Caco-2 (cell line): ENCODE results near the gene AFF1. TPM values are rescaled to one million over a fixed set of nuclear protein-coding genes. Genes with fewer than 3 reads are reported as not detected.
A peak's percentile ranks its signal among the peaks of the same experiment; 100 is the strongest.

Source experiments
- BruUV-seq: library from RNA; stranded (reverse); fragments of 400-500 nt; replicated peaks from 2 replicates; lab custom pipeline; 2021; lab: Mats Ljungman, UMichigan
- CTCF ChIA-PET: fragments of 300-600 bp; sonication (Branson Sonifier 250); formaldehyde crosslinking; loops from one replicate; lab custom pipeline; 2022; ENCODE audit warnings: antibody characterized with exemption; lab: Charles Lee
- POLR2A ChIA-PET: fragments of 300-600 bp; sonication (Branson Sonifier 250); formaldehyde crosslinking; loops from one replicate; lab custom pipeline; 2022; ENCODE audit warnings: antibody characterized with exemption; lab: Charles Lee
- DNase-seq, 2 experiments: peaks; one replicate each; pipeline versions ENCODE4 v3.0.0 to v3.0.0-alpha.2; 2020 to 2022
- H3K27me3 ChIP-seq: replicated peaks from 2 replicates; pipeline ENCODE4 v1.6.0; 2011; ENCODE audit warnings: low read length; ENCODE audit not compliant: control insufficient read depth, insufficient read depth
- H3K36me3 ChIP-seq: 2 replicates; pipeline ENCODE4 v1.5.1; 2011; ENCODE audit warnings: low read length; ENCODE audit not compliant: control insufficient read depth, insufficient read depth
- H3K4me1 ChIP-seq: fragments of 250-450 bp; sonication (Bioruptor Pico); 2 replicates; pipeline ENCODE4 v1.5.1; 2020; ENCODE audit warnings: mild to moderate bottlenecking
- H3K4me3 ChIP-seq: 2 replicates; pipeline ENCODE4 v1.5.1; 2011; ENCODE audit warnings: low read depth, mild to moderate bottlenecking, control low read depth, low read length
- H3K9me3 ChIP-seq: fragments of 250-450 bp; sonication (Bioruptor Pico); 2 replicates; pipeline ENCODE4 v1.5.1; 2020; ENCODE audit warnings: mild to moderate bottlenecking, moderate library complexity
- H3K27ac Mint-ChIP-seq: one replicate; pipeline ENCODE4 v1.8.0; 2022; ENCODE audit warnings: mixed read lengths; ENCODE audit not compliant: unreplicated experiment
- H3K27me3 Mint-ChIP-seq: one replicate; pipeline ENCODE4 v1.8.0; 2022; ENCODE audit warnings: mixed read lengths; ENCODE audit not compliant: insufficient read depth, unreplicated experiment
- H3K36me3 Mint-ChIP-seq: one replicate; pipeline ENCODE4 v1.8.0; 2022; ENCODE audit warnings: mild to moderate bottlenecking, mixed read lengths; ENCODE audit not compliant: insufficient read depth, unreplicated experiment
- H3K4me1 Mint-ChIP-seq: one replicate; pipeline ENCODE4 v1.8.0; 2022; ENCODE audit warnings: low read depth, mixed read lengths; ENCODE audit not compliant: unreplicated experiment
- H3K4me3 Mint-ChIP-seq: one replicate; pipeline ENCODE4 v1.8.0; 2022; ENCODE audit warnings: mild to moderate bottlenecking, moderate library complexity, mixed read lengths; ENCODE audit not compliant: unreplicated experiment
- H3K9me3 Mint-ChIP-seq: one replicate; pipeline ENCODE4 v1.8.0; 2022; ENCODE audit warnings: mixed read lengths; ENCODE audit not compliant: unreplicated experiment
- CTCF ChIP-seq, 2 experiments: fragments of 200-600 bp in 1 of 2; IDR thresholded peaks; 1 replicate in 1 of 2; 2 replicates in 1 of 2; pipeline versions ENCODE4 v1.5.1 to v1.8.0; 2011 to 2022; ENCODE audit warnings: antibody characterized with exemption in 1 of 2, control low read depth in 1 of 2, inconsistent platforms in 1 of 2, low read depth in 1 of 2, low read length in 1 of 2, mild to moderate bottlenecking in 1 of 2, moderate library complexity in 1 of 2; ENCODE audit not compliant: insufficient read depth in 1 of 2, severe bottlenecking in 1 of 2, unreplicated experiment in 1 of 2
- intact Hi-C: fragments of 100-400 bp; cut with micrococcal nuclease; formaldehyde crosslinking; loops from one replicate; pipeline ENCODE4 v1.10.0; 2022; ENCODE audit not compliant: unreplicated experiment
- total RNA-seq: library from RNA; stranded (reverse); gene quantifications from 2 replicates; pipeline ENCODE4 v1.2.3, GENCODE V29; 2022

AFF1 gene
- total RNA-seq, 1 experiment from 2014 or later, result 48.3 TPM

GRCh38 chr4:86955888-86956451 is 21.2 kb downstream of the AFF1 start:
- Mint-ChIP-seq H3K27ac (no peak overlapping the region), H3K4me1 (peaks cover 12% of the 10 kb centered on the region), H3K9me3 (no peaks in the 10 kb centered on the region), H3K36me3 (peaks cover 6% of the 10 kb centered on the region), H3K4me3 (no peak overlapping the region), H3K27me3 (no peaks in the 10 kb centered on the region)
- peaks cover 22% of the 10 kb centered on the region for H3K4me1 ChIP-seq
- no peak for DNase-seq
- no peak for TF ChIP-seq CTCF (IDR thresholded peaks at IDR 0.05; ENCODE audit: insufficient read depth in 1 of 2, low read depth in 1 of 2, low read length in 1 of 2, severe bottlenecking in 1 of 2, unreplicated experiment in 1 of 2)
- H3K9me3 ChIP-seq, result no peaks in the 10 kb centered on the region
- no peak overlapping the region for H3K4me3 ChIP-seq
- ChIA-PET CTCF (no interaction called here), POLR2A (no interaction called here)
- intact Hi-C loops, result no loop called here
- BruUV-seq, result no TSS peak
- H3K27me3 ChIP-seq, result no peaks in the 10 kb centered on the region
- no peaks in the 10 kb centered on the region for H3K36me3 ChIP-seq

DNA sequence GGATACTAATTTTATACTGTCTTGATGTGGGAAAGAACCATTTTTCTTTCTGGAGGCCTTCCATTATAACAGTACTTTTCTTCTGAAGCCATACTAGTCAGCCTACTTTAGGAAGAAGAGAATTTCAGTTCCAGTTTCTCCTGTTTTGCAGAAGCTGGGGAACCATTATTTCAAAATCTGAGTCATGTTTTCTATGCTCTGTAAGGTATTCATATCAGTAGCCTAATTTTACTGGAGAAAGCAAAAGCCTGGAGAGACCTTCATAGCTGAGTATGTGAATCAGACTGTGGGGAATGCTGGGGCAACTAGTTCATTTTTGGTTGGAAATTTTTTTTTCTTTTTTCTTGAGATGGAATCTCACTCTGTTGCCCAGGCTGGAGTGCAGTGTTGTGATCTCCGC is 22.4 kb downstream of the AFF1 start:
- H3K4me3 Mint-ChIP-seq, result no peak overlapping the region
- ChIA-PET CTCF (interaction anchor here (0.6 kb wide), 1 partner anchor 14 kb away, joined by 3 read pairs; no protein-coding TSS in a partner anchor), POLR2A (no interaction called here)
- TF ChIP-seq CTCF (IDR thresholded peaks at IDR 0.05; ENCODE audit: insufficient read depth in 1 of 2, low read depth in 1 of 2, low read length in 1 of 2, severe bottlenecking in 1 of 2, unreplicated experiment in 1 of 2), result no peak
- no peaks in the 10 kb centered on the region for H3K27me3 ChIP-seq
- H3K27me3 Mint-ChIP-seq, result no peaks in the 10 kb centered on the region
- no peak overlapping the region for H3K4me3 ChIP-seq
- peaks cover 6% of the 10 kb centered on the region for H3K36me3 Mint-ChIP-seq
- no peaks in the 10 kb centered on the region for H3K9me3 Mint-ChIP-seq
- no peak for DNase-seq
- intact Hi-C loops, result no loop called here
- no peaks in the 10 kb centered on the region for H3K36me3 ChIP-seq
- H3K4me1 Mint-ChIP-seq, result peaks cover 14% of the 10 kb centered on the region
- peaks cover 24% of the 10 kb centered on the region for H3K4me1 ChIP-seq
- H3K27ac Mint-ChIP-seq, result no peak overlapping the region
- BruUV-seq, result no TSS peak
- no peaks in the 10 kb centered on the region for H3K9me3 ChIP-seq

DNA sequence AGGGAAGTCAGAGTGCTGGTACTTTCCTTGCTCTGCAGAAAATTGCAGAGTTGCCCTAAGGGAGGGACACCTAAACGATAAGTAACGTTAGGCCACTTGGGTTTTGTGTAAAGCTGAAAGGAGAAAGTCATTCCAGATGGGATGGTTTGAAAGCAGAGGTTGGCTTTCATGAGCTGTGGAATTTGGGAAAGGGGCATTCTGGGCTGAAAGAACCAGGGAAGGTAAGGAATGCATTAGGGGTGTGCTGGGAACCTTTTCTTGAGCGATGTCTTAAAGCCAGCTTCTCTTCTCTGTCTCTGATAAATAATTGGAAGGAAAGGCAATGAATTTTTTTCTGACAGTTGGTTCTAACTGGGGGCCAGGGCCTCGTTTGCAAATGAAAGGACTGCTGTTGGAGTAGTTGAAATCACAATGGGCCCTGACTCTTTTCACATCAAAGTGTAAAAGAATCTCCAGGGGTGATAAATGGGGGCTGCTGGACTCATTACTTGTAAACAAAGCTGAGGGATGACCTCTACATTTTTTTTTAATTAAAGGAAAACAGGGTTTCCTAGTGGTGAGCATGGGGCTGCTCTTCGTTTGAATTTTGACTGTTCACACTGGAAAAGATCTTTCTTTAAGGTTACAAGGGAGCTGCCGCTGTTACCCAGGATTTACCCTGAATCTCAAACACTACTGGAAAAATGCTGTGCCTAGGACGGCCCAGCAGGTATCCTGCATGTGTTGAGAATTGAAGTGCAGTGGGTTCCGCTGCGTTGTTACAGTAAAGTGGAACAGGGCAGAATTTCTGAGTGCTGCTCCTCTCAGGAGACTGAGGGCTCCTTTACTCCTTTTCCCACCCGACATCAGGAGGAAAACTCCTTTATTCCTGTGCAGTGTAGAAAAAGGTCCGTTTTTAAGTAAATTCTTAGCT is 25.0 kb downstream of the AFF1 start:
- no peaks in the 10 kb centered on the region for H3K36me3 Mint-ChIP-seq
- H3K27ac Mint-ChIP-seq, result peak overlapping the region; percentile 64
- no peaks in the 10 kb centered on the region for H3K27me3 Mint-ChIP-seq
- no peak for TF ChIP-seq CTCF (IDR thresholded peaks at IDR 0.05; ENCODE audit: insufficient read depth in 1 of 2, low read depth in 1 of 2, low read length in 1 of 2, severe bottlenecking in 1 of 2, unreplicated experiment in 1 of 2)
- H3K4me1 ChIP-seq, result peaks cover 24% of the 10 kb centered on the region
- H3K4me3 Mint-ChIP-seq, result no peak overlapping the region
- H3K9me3 Mint-ChIP-seq, result no peaks in the 10 kb centered on the region
- no peak for DNase-seq
- H3K4me1 Mint-ChIP-seq, result peaks cover 14% of the 10 kb centered on the region
- intact Hi-C loops, result loop anchor here (2.0 kb wide), 1 partner anchor 13 kb away; no protein-coding TSS in a partner anchor
- no peaks in the 10 kb centered on the region for H3K27me3 ChIP-seq
- no peak overlapping the region for H3K4me3 ChIP-seq
- H3K9me3 ChIP-seq, result no peaks in the 10 kb centered on the region
- ChIA-PET POLR2A (no interaction called here), CTCF (interaction anchor here (0.9 to 2.3 kb wide), 2 partner anchors 25 to 878 kb away, joined by 7 to 9 read pairs; partner anchors contain the start of gene AFF1)
- BruUV-seq, result no TSS peak
- H3K36me3 ChIP-seq, result no peaks in the 10 kb centered on the region
